HepG2 (cell line): ENCODE results near the gene P3R3URF.

Source experiments
- GTF2F1 ChIP-seq: fragments of 150-350 bp; IDR thresholded peaks from 2 replicates; pipeline ENCODE4 v1.6.1; 2014; ENCODE audit warnings: low read length
- POLR2A ChIP-seq, 2 experiments: IDR thresholded peaks; 2 replicates each; pipeline ENCODE4 v1.6.1; 2011; ENCODE audit warnings: low read depth in 2 of 2, low read length in 2 of 2, mild to moderate bottlenecking in 1 of 2, moderate library complexity in 1 of 2; ENCODE audit not compliant: insufficient read depth in 1 of 2
- ZNF678 ChIP-seq: sonication (generic); formaldehyde crosslinking; IDR thresholded peaks from 2 replicates; pipeline ENCODE4 v1.4.0; 2020; ENCODE audit warnings: mild to moderate bottlenecking, missing genetic modification reagents
- TF ChIP-seq, protein P1 (sequence below): sonication (generic); formaldehyde crosslinking; IDR thresholded peaks from 2 replicates; pipeline ENCODE4 v1.5.0; 2020; ENCODE audit warnings: missing genetic modification reagents, mild to moderate bottlenecking, borderline replicate concordance

DNA sequence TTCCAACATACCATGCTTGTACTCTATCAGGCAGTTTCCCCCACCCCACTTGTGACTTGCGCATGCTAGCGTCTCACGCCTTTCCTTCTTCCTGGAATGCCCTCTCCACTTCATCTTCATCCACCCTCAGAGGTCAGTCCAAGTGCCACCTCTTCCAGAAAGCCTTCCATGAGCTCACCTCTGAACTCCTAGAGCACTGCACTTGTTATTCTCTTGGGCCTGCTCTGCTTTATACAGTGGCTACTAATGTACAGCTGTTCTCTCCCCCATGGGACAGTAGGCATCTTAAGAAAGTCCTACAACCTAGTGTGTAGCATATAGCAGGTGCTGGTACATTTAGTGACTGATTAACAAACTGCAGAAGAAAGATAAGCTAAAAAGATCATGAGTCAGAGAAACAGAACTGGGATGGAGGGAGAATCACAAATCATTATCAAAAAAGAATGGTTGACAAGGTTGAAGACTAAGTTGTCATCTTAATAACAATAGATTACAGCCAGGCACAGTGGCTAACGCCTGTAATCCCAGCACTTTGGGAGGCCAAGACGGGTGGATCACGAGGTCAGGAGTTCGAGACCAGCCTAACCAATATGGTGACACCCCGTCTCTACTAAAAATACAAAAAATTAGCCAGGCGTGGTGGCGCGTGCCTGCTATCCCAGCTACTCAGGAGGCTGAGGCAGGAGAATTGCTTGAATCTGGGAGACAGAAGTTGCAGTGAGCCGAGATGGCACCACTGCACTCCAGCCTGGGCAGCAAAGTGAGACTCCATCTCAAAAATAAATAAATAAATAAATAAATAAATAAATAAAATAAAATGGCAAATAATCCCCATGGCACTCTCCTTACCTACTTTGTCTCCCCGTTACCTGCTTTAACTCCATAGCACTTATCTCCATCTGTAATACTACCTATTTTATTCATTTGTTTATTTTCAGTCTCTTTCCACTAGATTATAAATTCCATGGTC, 17.7 kb downstream of the P3R3URF start:
- TF ChIP-seq POLR2A (IDR thresholded peaks at IDR 0.05; ENCODE audit: insufficient read depth in 1 of 2, low read depth in 2 of 2, low read length in 2 of 2): no peak
- TF ChIP-seq, protein P1, sequence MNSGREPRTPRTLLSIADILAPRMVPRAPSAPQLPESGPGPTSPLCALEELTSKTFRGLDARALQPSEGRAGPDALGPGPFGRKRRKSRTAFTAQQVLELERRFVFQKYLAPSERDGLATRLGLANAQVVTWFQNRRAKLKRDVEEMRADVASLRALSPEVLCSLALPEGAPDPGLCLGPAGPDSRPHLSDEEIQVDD (CRISPR knock-in tag): no peak
- no peak for TF ChIP-seq GTF2F1
- no peak for TF ChIP-seq ZNF678 (CRISPR knock-in tag)
